HL-60 (cell line): ENCODE measurements around the gene LRRK1.

Source experiments
- DNase-seq, 2 experiments: peaks; one replicate each; pipeline ENCODE4 v3.0.0-alpha.2; 2010 to 2020; ENCODE audit warnings: low read depth in 1 of 2, low spot score in 1 of 2
- H3K27ac ChIP-seq: fragments of 250-450 bp; sonication (Bioruptor Pico); replicated peaks from 2 replicates; pipeline ENCODE4 v1.5.1; 2020; ENCODE audit warnings: mild to moderate bottlenecking, moderate library complexity
- H3K27me3 ChIP-seq: fragments of 250-450 bp; sonication (Bioruptor Pico); 2 replicates; pipeline ENCODE4 v1.5.1; 2021; ENCODE audit warnings: mild to moderate bottlenecking, moderate library complexity; ENCODE audit not compliant: insufficient read depth, poor library complexity, severe bottlenecking
- H3K4me3 ChIP-seq: replicated peaks from 2 replicates; pipeline ENCODE4 v1.5.1; 2011; ENCODE audit warnings: mild to moderate bottlenecking, control low read depth, low read length; ENCODE audit not compliant: insufficient read depth
- CTCF ChIP-seq: IDR thresholded peaks from one replicate; pipeline ENCODE4 v1.5.1; 2011; ENCODE audit warnings: low read length, control low read depth, inconsistent platforms; ENCODE audit not compliant: insufficient read depth
- GABPA ChIP-seq: IDR thresholded peaks from 2 replicates; pipeline ENCODE4 v1.6.1; 2012; ENCODE audit warnings: low read depth
- POLR2AphosphoS5 ChIP-seq: IDR thresholded peaks from 2 replicates; pipeline ENCODE4 v1.6.1; 2012; ENCODE audit warnings: low read depth
- REST ChIP-seq: IDR thresholded peaks from 2 replicates; pipeline ENCODE4 v1.6.1; 2012; ENCODE audit warnings: low read depth; ENCODE audit not compliant: insufficient replicate concordance
- SPI1 ChIP-seq: IDR thresholded peaks from 2 replicates; pipeline ENCODE4 v1.6.1; 2012; ENCODE audit warnings: low read depth, mild to moderate bottlenecking, borderline replicate concordance

LRRK1 gene

GRCh38 chr15:101043011-101043410 lies 123.9 kb downstream of the LRRK1 start:
- no peak for DNase-seq
- Histone ChIP-seq H3K27ac (no peak overlapping the region), H3K27me3 (no peaks in the 10 kb centered on the region), H3K4me3 (no peak overlapping the region)
- no peak for TF ChIP-seq POLR2AphosphoS5
- no peak for TF ChIP-seq GABPA
- no peak for TF ChIP-seq SPI1
- no peak for TF ChIP-seq CTCF

GRCh38 chr15:101043911-101044624 lies 124.9 kb downstream of the LRRK1 start:
- H3K27me3 ChIP-seq, result no peaks in the 10 kb centered on the region
- TF ChIP-seq GABPA (no peak), POLR2AphosphoS5 (no peak), CTCF (no peak), SPI1 (no peak), REST (no peak)
- H3K27ac ChIP-seq, result no peak overlapping the region

GRCh38 chr15:101044625-101045235 lies 125.6 kb downstream of the LRRK1 start:
- H3K27ac ChIP-seq, result no peak overlapping the region
- H3K27me3 ChIP-seq, result no peaks in the 10 kb centered on the region
- DNase-seq, result no peak
- no peak overlapping the region for H3K4me3 ChIP-seq
- no peak for TF ChIP-seq CTCF
- no peak for TF ChIP-seq REST
- no peak for TF ChIP-seq POLR2AphosphoS5
- TF ChIP-seq SPI1, result no peak
- TF ChIP-seq GABPA, result no peak

More at GRCh38 chr15:101043911-101044624, 124.9 kb downstream of the LRRK1 start:
- no peak overlapping the region for H3K4me3 ChIP-seq
- no peak for DNase-seq
